ENCODE data around the gene TNK2.
"Not testable (repeated sequence)": the region's sequence is repeated elsewhere in the genome, so short reads cannot be mapped to it uniquely, and the experiment has no call there.

TNK2 gene

GRCh38 chr3:195907934-195908693 is at the start of gene TNK2:
Gene TNK2, minus strand, starts transcription at chr3:195908551. Its CDS starts 19,963 bp downstream, at chr3:195888588.
- peak; percentile 56 for DNase-seq

GRCh38 chr3:195956577-195956976 is 48.2 kb upstream of the TNK2 start:
- DNase-seq = no peak

- DNase-seq = not testable (repeated sequence)
Measured at GRCh38 chr3:195955416-195955841, 47.1 kb upstream of the TNK2 start.

- not testable (repeated sequence) for DNase-seq
Measured at GRCh38 chr3:195954752-195955119, 46.4 kb upstream of the TNK2 start.

- not testable (repeated sequence) for DNase-seq
Measured at GRCh38 chr3:195954052-195954751, 45.9 kb upstream of the TNK2 start.

- not testable (repeated sequence) for DNase-seq
Measured at GRCh38 chr3:195952590-195952989, 44.2 kb upstream of the TNK2 start.

- DNase-seq = not testable (repeated sequence)
Measured at GRCh38 chr3:195951443-195952177, 43.3 kb upstream of the TNK2 start.

GRCh38 chr3:195950731-195951130 is 42.4 kb upstream of the TNK2 start:
- not testable (repeated sequence) for DNase-seq

GRCh38 chr3:195950164-195950563 is 41.8 kb upstream of the TNK2 start:
- not testable (repeated sequence) for DNase-seq

- DNase-seq = not testable (repeated sequence)
Measured at GRCh38 chr3:195946910-195947699, 38.8 kb upstream of the TNK2 start.

GRCh38 chr3:195941265-195941815 is 33.0 kb upstream of the TNK2 start:
- not testable (repeated sequence) for DNase-seq

- not testable (repeated sequence) for DNase-seq
Measured at GRCh38 chr3:195940806-195941205, 32.5 kb upstream of the TNK2 start.

- not testable (repeated sequence) for DNase-seq
Measured at GRCh38 chr3:195939526-195940470, 31.4 kb upstream of the TNK2 start.

- DNase-seq = not testable (repeated sequence)
Measured at GRCh38 chr3:195933044-195933430, 24.7 kb upstream of the TNK2 start.

GRCh38 chr3:195932418-195933043 is 24.2 kb upstream of the TNK2 start:
- DNase-seq = no peak

GRCh38 chr3:195931582-195932273 is 23.4 kb upstream of the TNK2 start:
- DNase-seq = no peak

GRCh38 chr3:195929452-195929851 is 21.1 kb upstream of the TNK2 start:
- DNase-seq = no peak

GRCh38 chr3:195921334-195921791 is 13.0 kb upstream of the TNK2 start:
- no peak for DNase-seq

- DNase-seq = no peak
Measured at GRCh38 chr3:195918176-195918575, 9.8 kb upstream of the TNK2 start.

GRCh38 chr3:195916991-195917390 is 8.6 kb upstream of the TNK2 start:
- DNase-seq = no peak

All from NK-92 treated with Interleukin-12 subunit alpha and Interleukin-12 subunit beta, amount 100 ng/mL, for 24 hours (cell line).